Cardiac fibroblast (primary cell): ENCODE results near the gene RENBP.

Experiments used
- DNase-seq, 2 donors: peaks; one replicate each; pipeline versions ENCODE4 v3.0.0 to v3.0.0-alpha.2; 2010; ENCODE audit warnings: low read depth in 2 of 2
- H3K4me3 ChIP-seq, 2 donors: replicated peaks in 1 of 2; 1 replicate in 1 of 2; 2 replicates in 1 of 2; pipeline ENCODE4 v1.5.1; 2011; ENCODE audit warnings: low read depth in 2 of 2, low read length in 2 of 2, mild to moderate bottlenecking in 2 of 2, moderate library complexity in 1 of 2
- TF ChIP-seq, protein P1 (sequence below): IDR thresholded peaks from one replicate; pipeline ENCODE4 v1.5.1; 2011; ENCODE audit warnings: low read depth, mild to moderate bottlenecking, low read length, inconsistent platforms

Gene RENBP

GRCh38 chrX:153905481-153906095 lies 38.9 kb downstream of the RENBP start:
- TF ChIP-seq, protein P1, sequence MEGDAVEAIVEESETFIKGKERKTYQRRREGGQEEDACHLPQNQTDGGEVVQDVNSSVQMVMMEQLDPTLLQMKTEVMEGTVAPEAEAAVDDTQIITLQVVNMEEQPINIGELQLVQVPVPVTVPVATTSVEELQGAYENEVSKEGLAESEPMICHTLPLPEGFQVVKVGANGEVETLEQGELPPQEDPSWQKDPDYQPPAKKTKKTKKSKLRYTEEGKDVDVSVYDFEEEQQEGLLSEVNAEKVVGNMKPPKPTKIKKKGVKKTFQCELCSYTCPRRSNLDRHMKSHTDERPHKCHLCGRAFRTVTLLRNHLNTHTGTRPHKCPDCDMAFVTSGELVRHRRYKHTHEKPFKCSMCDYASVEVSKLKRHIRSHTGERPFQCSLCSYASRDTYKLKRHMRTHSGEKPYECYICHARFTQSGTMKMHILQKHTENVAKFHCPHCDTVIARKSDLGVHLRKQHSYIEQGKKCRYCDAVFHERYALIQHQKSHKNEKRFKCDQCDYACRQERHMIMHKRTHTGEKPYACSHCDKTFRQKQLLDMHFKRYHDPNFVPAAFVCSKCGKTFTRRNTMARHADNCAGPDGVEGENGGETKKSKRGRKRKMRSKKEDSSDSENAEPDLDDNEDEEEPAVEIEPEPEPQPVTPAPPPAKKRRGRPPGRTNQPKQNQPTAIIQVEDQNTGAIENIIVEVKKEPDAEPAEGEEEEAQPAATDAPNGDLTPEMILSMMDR: no peak
- DNase-seq: no peak
- H3K4me3 ChIP-seq: no peak overlapping the region

- no peak for DNase-seq
- TF ChIP-seq, protein P1: no peak
- H3K4me3 ChIP-seq: no peak within 1 kb of the TSS
Observed at GRCh38 chrX:153903991-153904957, 40.2 kb downstream of the RENBP start, which contains the start of gene AVPR2. Gene AVPR2, plus strand, starts transcription at chrX:153904673. Its CDS starts 473 bp downstream, at chrX:153905146.

DNA sequence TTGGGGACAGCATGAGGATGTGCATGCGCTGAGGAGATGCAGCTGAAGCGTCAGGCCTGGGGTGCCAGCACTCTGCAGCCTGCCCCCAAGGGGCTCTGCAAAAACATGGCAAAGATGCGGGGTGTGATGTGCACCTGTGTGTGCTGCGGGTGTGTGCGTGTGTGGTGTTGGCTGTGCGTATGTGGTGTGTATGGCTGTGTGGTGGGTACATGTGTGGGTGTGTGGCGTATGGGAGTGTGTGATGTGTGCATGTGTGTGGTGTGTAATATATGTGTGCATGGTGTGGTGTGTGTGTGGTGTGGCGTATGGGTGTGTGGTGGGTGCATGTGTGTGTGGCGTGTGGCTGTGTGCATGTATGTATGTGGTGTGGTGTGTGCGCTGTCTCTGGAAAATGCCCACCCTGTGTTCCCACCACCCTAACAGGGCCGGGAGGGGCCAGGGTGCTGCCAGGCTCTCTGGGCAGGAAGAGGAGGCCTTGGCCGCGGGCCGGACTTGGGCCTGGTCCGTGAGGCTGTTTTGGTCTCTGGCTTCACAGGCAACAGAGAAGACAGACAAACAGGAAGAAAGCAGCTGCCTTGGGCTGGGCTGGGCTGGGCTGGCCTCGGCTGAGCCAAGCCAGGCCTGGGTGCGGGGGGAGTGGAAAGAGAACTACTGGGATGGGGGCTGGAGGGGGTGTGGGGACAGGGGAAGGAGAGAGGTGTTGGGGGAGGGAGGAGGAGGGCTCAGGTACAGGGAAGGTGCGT lies 41.0 kb downstream of the RENBP start:
- no peak for DNase-seq
- no peak overlapping the region for H3K4me3 ChIP-seq
- TF ChIP-seq, protein P1: no peak

DNA sequence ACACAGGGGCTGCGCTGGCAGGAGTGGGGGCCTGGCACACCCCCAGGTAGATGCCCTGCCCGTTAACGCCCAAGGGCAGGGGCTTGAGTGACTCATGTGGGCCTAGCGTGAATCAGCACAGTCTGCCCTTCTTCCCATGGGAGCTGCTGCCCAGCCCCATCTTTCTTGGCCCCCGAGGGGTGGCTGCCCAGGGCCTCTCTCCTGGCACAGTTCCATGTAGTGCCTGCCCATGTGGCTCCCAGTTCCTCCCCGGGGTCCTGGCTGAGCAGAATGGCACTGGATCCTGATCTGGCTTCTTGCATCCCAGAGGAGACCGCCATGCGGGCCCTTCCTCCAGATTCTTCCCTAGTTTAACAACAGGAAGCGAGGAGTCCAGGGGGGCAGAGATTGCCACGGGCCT lies 42.1 kb downstream of the RENBP start:
- H3K4me3 ChIP-seq: no peak overlapping the region
- TF ChIP-seq, protein P1: no peak
- DNase-seq: no peak

GRCh38 chrX:153901753-153902140 lies 42.7 kb downstream of the RENBP start:
- DNase-seq: no peak
- TF ChIP-seq, protein P1: no peak
- H3K4me3 ChIP-seq: no peak overlapping the region

DNA sequence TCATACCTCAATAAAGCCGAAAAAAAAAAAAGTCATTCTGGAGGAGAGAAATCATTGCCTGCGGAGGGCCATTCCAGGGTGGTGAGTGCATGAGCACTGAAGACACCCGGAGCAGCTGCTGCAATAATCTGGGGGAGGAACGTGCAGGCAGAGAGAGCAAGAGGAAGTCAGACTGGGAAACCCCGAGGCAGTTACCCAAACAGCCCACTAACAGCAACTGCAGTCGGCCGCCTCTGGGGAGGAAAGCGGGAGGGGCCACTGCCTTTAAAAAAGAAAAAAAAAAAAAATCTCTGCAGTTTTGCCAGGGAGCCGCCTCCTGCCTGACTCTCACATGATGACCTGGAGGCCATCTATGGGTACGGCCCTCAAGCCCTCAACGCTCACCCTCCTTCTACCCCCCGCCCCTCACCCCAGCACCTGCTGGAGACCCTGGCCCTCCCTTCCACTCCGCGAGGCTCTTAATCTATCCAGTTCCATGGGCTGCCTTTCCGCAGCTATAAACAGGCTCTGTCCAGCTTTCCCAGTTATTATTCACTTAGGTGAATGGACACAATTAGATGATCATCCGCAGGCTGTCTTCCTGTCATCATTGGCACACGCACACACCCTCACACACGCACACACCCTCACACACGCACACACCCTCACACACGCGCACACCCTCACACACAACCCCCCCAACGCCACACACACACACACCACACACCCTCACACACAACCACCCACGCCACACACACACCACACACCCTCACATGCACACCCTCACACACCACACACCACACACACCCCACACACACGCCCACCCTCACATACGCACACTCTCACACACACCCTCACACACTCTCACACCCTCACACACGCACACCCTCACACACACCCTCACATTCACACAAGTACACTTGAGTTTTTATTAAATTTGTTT lies 43.4 kb downstream of the RENBP start:
- DNase-seq: peak; percentile 89 to 90
- no peak overlapping the region for H3K4me3 ChIP-seq

More for the DNA sequence above, 43.4 kb downstream of the RENBP start:
- TF ChIP-seq, protein P1: no peak
